ENCODE measurements around the gene MDFIC2. TPM values are rescaled to one million over a fixed set of nuclear protein-coding genes. Genes with fewer than 3 reads are reported as not detected.
"Not testable (repeated sequence)": the region's sequence is repeated elsewhere in the genome, so short reads cannot be mapped to it uniquely, and the experiment has no call there.

The MDFIC2 gene
- not detected in 2 replicates for total RNA-seq

DNA sequence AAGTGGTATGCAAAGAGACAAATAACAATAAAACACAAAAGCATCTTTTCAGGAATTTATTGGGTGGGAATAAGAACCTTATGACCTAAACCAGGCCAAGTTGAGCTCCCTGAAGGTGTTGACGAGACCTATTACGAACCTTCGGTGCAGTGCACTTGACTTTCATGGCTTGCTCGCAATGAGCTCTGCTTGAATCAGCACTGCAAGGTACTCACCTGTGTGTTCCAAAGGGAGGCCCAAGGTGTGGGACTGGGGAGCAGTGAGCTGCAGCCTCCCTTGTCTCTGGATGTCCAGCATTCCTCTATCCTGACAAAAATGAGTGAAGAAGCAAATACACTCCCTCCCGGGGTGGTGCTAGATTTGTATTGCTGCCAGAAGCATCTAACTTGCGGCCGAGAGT, at the start of gene MDFIC2:
TSS of gene MDFIC2 (minus strand) at position 303 of the 400 bp plus-strand sequence. CDS start 665 bp downstream, outside the sequence.
- DNase-seq (ENCODE audit: low read depth), result no peak

DNA sequence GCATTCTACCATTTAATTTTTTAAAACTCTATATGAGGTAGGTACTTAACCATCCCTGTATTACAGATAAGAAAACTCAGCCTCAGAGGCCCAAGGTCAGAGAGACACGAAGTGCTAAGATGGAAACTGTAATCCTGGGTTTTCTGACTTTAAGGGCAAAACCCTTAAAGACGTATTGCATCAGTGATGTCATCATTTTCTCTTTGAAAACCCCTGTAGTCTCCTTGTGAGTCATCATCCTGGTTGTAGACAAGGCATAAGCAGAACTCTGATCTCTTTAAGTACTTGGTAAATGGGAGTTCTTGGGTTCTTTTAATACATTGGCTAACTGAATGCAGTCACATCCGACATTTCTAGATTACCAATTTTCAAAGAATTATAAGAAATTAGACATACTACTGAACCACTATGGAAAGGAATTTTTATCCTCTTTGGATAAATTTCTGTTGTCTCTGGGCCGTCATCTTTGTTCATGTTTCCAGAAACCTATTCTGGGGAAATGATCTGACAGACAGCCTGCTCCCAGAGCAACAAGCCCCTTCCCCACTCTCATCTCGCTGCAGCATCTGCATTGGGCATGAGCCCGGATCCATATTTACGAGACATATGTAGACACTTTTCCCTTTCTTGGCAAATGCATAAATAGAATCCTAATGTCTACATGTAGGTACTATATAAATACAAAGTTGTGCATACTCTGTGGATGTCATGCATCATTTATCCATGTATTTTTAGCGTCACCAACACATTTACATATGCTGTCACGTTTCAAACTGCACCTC, 48.7 kb upstream of the MDFIC2 start:
- peak; percentile 67 for DNase-seq (ENCODE audit: low read depth)

DNA sequence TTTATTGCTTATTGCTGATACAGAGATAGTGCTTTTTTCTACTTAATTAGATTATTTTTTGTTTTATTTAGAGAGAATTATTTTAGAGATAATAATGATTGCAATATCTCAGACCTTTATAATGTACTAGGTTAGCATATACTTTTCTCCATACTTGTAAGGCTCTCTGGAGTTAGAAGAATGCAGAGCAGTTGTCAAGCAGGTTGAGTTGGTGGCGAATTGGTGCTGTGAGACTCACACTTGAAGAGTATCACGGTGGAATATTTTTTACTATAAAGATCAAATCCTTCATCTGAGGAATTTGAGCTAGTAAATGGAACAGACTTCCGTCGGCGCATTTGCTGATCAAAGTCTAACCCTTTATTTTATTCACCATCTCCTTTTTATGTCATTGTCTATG, 47.3 kb upstream of the MDFIC2 start:
- no peak for DNase-seq (ENCODE audit: low read depth)

DNA sequence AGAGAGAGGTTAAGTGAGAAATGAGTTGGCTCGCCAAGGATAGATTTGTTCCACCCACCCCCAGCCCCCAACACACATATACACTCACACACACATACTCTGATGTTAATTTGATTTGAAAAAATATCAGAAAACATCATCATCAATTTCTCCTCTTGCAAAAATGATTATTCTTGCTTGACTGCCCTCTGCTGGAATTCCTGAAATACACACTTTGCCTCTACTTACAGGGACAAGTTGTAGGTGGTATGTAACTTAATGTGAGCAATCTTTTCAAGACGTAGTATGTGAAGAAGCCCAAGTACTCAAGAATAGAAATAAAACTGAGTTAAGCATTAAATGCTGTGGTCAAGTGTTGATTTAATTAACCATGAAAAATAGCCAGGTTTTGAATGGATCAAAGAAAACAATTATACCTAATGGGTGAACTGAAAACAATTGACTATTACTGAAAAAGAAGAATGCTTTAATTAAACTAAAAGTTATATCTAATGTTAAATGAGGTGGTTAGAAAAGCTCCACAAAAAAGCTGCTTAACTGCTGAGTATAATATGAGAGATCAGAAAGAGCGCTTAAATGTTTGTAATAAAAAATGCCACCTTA, 46.6 kb upstream of the MDFIC2 start:
- DNase-seq (ENCODE audit: low read depth), result peak; percentile 76

- no peak for DNase-seq (ENCODE audit: low read depth)
Observed at GRCh38 chr3:70352215-70352614, 39.8 kb upstream of the MDFIC2 start.

DNA sequence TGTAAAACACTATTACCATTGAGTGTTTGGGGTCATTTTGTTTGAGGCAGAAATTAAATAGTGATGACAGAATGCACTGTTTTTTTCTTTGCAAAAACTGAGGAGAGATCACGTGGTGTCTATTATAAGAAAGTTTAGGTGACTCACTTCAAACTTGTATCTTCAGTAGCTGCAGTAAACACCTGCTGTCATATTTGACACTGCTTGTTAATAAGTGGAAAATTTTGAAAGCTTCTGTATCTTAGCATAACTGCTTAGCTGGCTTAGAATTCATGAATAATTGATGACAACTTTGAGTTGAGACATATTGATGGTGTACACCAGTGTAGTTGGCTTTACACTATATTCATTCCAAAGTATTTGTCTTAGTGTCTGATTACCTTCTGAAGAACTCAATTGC, 29.7 kb upstream of the MDFIC2 start:
- DNase-seq (ENCODE audit: low read depth), result no peak

DNA sequence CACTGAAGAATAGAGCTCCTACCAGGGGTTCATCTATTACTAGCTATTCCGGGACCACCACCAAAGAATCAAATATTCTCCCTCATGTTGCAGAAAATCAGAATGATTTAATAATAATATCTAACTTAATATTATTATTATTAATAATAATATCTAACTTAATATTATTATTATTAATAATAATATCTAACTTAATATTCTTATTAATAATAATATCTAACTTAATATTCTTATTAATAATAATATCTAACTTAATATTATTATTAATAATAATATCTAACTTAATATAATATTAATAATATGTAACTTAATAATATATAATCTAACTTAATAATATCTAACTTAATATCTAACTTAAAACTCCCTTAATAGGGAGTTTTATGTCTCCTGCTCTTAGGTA, 24.4 kb upstream of the MDFIC2 start:
- DNase-seq (ENCODE audit: low read depth), result not testable (repeated sequence)

DNA sequence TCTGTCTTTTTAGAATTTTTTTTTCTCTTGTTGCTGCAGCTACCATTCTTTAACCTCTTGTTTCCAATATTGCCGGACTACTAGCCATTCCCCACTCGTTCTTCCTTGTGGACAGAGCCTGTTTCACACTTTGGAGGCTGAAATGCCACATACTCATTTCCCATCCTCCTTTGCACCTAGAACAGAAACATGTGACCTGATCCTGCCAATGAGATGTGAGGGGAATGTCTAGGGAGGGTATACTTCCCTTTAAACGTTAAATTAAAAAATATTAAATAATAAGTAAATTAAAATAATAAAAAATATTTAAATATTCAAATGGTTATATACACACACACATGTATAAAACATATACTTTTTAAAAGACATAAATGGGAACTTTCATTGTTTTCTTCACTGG, 20.6 kb upstream of the MDFIC2 start:
- no peak for DNase-seq (ENCODE audit: low read depth)

GRCh38 chr3:70315021-70315420, 2.6 kb upstream of the MDFIC2 start:
- DNase-seq (ENCODE audit: low read depth), result no peak

- no peak for DNase-seq (ENCODE audit: low read depth)
Observed at GRCh38 chr3:70310809-70311208, 1.6 kb downstream of the MDFIC2 start.

DNA sequence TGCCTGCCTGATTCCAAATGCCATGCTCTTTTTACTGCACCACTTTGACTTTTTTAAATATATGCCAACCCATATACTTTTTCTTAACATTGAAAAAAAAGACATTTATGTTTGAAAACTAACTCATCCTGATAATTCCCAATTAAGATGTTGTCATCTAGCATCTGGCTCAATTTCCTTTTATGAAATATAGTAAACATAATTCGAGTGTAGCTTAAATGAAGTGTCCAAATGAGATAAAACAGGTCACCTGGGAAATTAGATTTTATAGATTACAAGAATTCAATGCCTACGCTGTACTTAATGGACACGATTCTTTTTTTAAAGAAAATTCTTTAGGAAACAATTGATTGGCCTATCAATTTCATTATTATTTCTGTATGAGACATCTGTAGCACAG, 2.8 kb downstream of the MDFIC2 start:
- no peak for DNase-seq (ENCODE audit: low read depth)

- DNase-seq (ENCODE audit: low read depth), result peak; percentile 44
Observed at GRCh38 chr3:70308760-70309159, 3.7 kb downstream of the MDFIC2 start.

GRCh38 chr3:70306736-70307135, 5.7 kb downstream of the MDFIC2 start:
- DNase-seq (ENCODE audit: low read depth), result no peak

DNA sequence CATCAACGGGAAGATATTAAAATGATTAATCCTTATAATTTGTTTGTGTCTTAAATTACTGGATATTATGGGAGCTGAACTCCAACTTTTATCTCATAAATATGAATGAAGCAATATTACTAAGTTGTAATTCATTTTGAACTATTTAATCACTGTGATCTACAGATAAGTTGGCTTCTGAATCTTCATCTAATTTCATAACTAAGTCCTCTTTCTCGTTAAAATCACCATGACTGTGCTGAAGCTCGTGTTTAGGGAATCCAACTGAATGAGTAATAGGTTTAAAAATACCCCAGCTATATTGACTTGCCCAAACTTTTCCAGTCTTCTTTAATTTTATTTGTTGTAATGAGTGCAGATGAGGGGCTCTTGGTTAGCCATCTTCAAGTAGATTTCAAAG, 14.1 kb downstream of the MDFIC2 start:
- DNase-seq (ENCODE audit: low read depth), result no peak

DNA sequence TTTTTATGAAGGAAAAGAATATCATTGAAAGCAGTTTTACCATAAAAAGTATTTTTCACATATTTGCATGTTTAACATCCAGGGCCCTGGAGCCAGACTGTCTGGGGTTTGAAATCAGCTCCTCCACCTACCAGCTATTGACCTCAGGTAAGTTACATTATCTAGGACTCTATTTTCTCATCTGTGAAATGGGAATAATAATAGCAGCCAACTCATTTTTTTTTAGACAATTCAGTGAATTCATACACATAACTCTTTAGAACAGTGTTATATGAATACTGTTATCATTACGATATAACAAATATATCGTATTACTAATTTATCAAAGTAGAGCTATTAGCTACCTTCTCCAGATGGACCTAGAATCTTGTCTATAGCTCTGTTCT, 21.3 kb downstream of the MDFIC2 start:
- DNase-seq (ENCODE audit: low read depth), result no peak

GRCh38 chr3:70290431-70291096, 21.9 kb downstream of the MDFIC2 start:
- DNase-seq (ENCODE audit: low read depth), result not testable (repeated sequence)

DNA sequence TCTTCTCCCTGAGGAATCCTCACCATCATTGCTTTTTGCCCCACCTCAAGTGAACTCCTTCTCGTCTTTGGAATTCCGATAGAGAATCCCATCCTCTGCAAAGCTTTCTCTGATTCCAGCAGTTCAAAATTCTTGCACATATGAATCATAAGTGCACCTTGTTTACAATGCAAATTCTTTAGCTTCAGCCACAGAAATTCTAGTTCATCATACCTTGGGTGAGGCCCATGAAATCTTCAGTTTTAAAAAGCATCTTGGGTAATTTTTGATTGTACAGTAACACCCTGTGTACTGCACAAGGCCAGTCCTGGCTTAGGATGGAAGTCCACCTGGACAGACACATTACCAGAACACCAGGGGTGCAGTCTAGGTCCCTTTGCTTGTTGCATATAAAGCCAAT, 30.8 kb downstream of the MDFIC2 start:
- peak; percentile 47 for DNase-seq (ENCODE audit: low read depth)

- no peak for DNase-seq (ENCODE audit: low read depth)
Observed at GRCh38 chr3:70277304-70277703, 35.1 kb downstream of the MDFIC2 start.

DNA sequence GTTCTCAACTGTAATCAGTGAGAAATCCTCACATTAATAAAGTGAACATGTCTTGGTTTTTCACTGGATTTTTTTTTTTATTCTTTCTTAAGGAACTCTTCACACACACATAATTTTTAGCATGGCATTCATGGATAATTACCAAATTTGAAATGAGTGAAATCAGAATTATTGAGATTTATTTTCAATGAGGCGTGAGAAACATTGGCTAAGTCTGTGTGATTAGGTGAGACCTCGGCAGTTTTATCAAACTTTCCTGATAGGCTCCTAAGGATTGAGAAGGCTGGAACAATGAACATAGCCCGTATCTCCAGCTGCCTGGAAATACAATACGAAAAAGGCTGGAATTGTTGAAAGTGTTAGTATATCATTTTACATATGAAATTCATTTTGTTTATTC, 35.5 kb downstream of the MDFIC2 start:
- DNase-seq (ENCODE audit: low read depth), result no peak

DNA sequence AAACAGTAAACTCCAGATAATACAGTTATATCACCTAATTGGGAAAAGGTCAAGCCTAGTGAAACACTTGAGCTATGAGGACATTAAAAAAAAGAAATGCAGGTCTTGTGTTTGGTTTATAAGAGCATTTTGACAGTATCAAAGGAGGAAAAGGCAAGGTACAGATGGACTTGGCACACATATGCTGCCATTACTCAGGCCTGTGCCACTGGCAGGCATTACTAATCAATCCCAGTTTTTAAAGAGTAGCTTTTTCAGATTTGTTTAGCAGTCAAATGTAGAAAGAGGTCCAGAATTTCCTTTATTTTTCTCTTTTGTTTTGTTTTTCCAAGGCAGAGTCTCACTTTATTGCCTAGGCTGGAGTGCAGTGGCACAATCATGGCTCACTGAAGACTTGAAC, 38.9 kb downstream of the MDFIC2 start:
- DNase-seq (ENCODE audit: low read depth), result no peak

DNA sequence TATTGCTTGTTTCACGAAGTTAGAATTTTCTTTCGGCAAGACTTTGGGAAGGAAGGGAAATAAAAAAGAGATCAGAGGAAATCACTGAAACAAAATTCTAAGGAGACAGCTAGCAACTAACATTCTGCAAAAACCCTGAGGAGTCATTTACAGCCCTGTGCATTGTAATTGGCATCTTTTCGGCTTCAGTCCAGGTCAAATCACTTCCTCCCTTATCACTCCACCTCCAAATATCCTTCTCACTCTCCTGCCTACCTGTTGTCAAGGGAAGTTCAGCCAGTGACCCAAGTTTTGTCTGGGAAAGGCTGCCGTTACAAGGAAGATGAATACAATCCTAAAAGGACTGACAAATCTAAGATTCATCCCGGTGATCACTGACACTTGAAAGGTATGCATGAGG, 39.6 kb downstream of the MDFIC2 start:
- DNase-seq (ENCODE audit: low read depth), result no peak

- DNase-seq (ENCODE audit: low read depth), result peak; percentile 99
Observed at GRCh38 chr3:70264122-70264780, 48.2 kb downstream of the MDFIC2 start.

GRCh38 chr3:70261283-70261682, 51.2 kb downstream of the MDFIC2 start:
- peak; percentile 77 for DNase-seq (ENCODE audit: low read depth)
